ENCODE results near the gene TAF9B.

Gene TAF9B

DNA sequence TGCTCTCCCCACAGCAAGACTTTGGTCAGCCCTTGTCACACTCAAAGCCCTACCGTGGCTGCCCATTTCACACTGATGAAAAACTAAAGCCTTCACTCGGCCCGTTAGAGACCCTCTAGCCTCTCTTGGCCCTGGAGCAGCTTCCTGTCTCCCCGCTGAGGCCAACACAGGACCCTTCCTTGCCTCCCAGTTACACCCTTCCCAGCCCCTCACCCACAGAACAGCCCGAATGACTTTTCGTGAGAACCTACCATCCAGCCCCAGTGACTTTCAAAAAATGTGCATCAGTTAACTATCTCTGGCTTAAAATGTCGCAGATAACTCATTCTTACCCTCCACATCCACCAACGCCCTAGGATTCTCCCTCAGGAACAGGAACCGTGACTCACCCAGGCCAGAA is 756 bp upstream of the TAF9B start:
- peaks cover 6% of the 10 kb centered on the region for H3K79me2 ChIP-seq (ENCODE audit: control insufficient read depth, low read length)
- H3K4me1 ChIP-seq (ENCODE audit: control insufficient read depth, low read length): peaks cover 4% of the 10 kb centered on the region; the same call in 1 of the 2 replicates
- H4K20me1 ChIP-seq (ENCODE audit: control insufficient read depth, insufficient read depth, low read depth, low read length): no peaks in the 10 kb centered on the region
- no peak overlapping the region for H3K4me3 ChIP-seq (ENCODE audit: low read length)
- no peak overlapping the region for H3K27ac ChIP-seq (ENCODE audit: low read depth, low read length)
- no peaks in the 10 kb centered on the region for H3K27me3 ChIP-seq (ENCODE audit: control insufficient read depth, low read length)
- H3F3A ChIP-seq (ENCODE audit: control insufficient read depth, insufficient read depth): no peaks in the 10 kb centered on the region
- H3K36me3 ChIP-seq (ENCODE audit: control insufficient read depth, low read length): peaks cover 2% of the 10 kb centered on the region; the same call in 1 of the 2 replicates
- peak overlapping the region; percentile 69; the same call in 1 of the 2 replicates for H3K4me2 ChIP-seq (ENCODE audit: low read length)
- no peaks in the 10 kb centered on the region for H3K9me2 ChIP-seq (replicated peaks; ENCODE audit: control insufficient read depth, low read length)
- TF ChIP-seq CTCF (IDR thresholded peaks at IDR 0.05; ENCODE audit: low read depth, low read length, poor library complexity, severe bottlenecking) (no peak), EZH2phosphoT487 (IDR thresholded peaks at IDR 0.05; ENCODE audit: borderline replicate concordance, low read length) (no peak)
- no peaks in the 10 kb centered on the region for H3K9me3 ChIP-seq (ENCODE audit: control insufficient read depth, insufficient read depth, low read length)

GRCh38 chrX:78133238-78133960 is 6.1 kb downstream of the TAF9B start:
- Histone ChIP-seq H4K20me1 (ENCODE audit: control insufficient read depth, insufficient read depth, low read depth, low read length) (no peaks in the 10 kb centered on the region), H3K36me3 (ENCODE audit: control insufficient read depth, low read length) (peaks cover 16% of the 10 kb centered on the region), H3K27ac (ENCODE audit: low read depth, low read length) (no peak overlapping the region), H3K79me2 (ENCODE audit: control insufficient read depth, low read length) (peaks cover under 1% of the 10 kb centered on the region; the same call in 1 of the 2 replicates), H3F3A (ENCODE audit: control insufficient read depth, insufficient read depth) (peaks cover 17% of the 10 kb centered on the region), H3K27me3 (ENCODE audit: control insufficient read depth, low read length) (no peaks in the 10 kb centered on the region), H3K9me3 (ENCODE audit: control insufficient read depth, insufficient read depth, low read length) (no peaks in the 10 kb centered on the region), H3K9me2 (replicated peaks; ENCODE audit: control insufficient read depth, low read length) (no peaks in the 10 kb centered on the region), H3K4me3 (ENCODE audit: low read length) (no peak overlapping the region), H3K4me1 (ENCODE audit: control insufficient read depth, low read length) (no peaks in the 10 kb centered on the region), H3K4me2 (ENCODE audit: low read length) (no peak overlapping the region)
- no peak for TF ChIP-seq EZH2phosphoT487 (IDR thresholded peaks at IDR 0.05; ENCODE audit: borderline replicate concordance, low read length)
- TF ChIP-seq CTCF (IDR thresholded peaks at IDR 0.05; ENCODE audit: low read depth, low read length, poor library complexity, severe bottlenecking): no peak

DNA sequence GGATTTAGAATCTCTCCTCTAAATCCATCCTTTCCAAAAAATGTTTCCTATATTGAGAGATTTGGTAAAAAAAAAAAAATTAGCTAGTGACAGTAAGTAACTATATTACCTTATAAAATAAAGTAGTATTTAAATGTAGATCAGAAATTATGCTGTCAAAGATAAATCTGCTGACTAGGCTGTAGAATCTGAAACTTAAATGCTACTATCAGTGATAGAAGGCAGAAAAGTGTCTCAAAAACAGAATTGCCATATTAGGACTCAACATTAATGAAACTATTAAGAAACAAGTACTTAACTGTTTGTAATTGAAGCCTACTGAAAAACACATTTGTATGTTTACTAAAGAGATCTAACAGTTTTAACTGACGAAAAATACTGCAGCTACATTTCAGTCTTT is 8.3 kb downstream of the TAF9B start:
- H3F3A ChIP-seq (ENCODE audit: control insufficient read depth, insufficient read depth): peaks cover 17% of the 10 kb centered on the region
- H3K4me1 ChIP-seq (ENCODE audit: control insufficient read depth, low read length): no peaks in the 10 kb centered on the region
- no peaks in the 10 kb centered on the region for H3K9me2 ChIP-seq (replicated peaks; ENCODE audit: control insufficient read depth, low read length)
- TF ChIP-seq CTCF (IDR thresholded peaks at IDR 0.05; ENCODE audit: low read depth, low read length, poor library complexity, severe bottlenecking): no peak
- TF ChIP-seq EZH2phosphoT487 (IDR thresholded peaks at IDR 0.05; ENCODE audit: borderline replicate concordance, low read length): no peak
- no peaks in the 10 kb centered on the region for H3K27me3 ChIP-seq (ENCODE audit: control insufficient read depth, low read length)
- no peaks in the 10 kb centered on the region for H4K20me1 ChIP-seq (ENCODE audit: control insufficient read depth, insufficient read depth, low read depth, low read length)
- no peak overlapping the region for H3K27ac ChIP-seq (ENCODE audit: low read depth, low read length)
- H3K36me3 ChIP-seq (ENCODE audit: control insufficient read depth, low read length): peaks cover 37% of the 10 kb centered on the region
- no peaks in the 10 kb centered on the region for H3K79me2 ChIP-seq (ENCODE audit: control insufficient read depth, low read length)
- no peak overlapping the region for H3K4me3 ChIP-seq (ENCODE audit: low read length)
- H3K9me3 ChIP-seq (ENCODE audit: control insufficient read depth, insufficient read depth, low read length): no peaks in the 10 kb centered on the region
- no peak overlapping the region for H3K4me2 ChIP-seq (ENCODE audit: low read length)
